PC-9 (cell line): ENCODE data around the gene ADISSP.

Source experiments
- CTCF ChIP-seq: fragments of 200-600 bp; sonication (generic); conservative IDR thresholded peaks from 2 replicates; pipeline ENCODE4 v1.6.1; 2017; ENCODE audit warnings: mixed run types, antibody characterized with exemption, mild to moderate bottlenecking, moderate library complexity
- EZH2 ChIP-seq: fragments of 200-600 bp; sonication (generic); IDR thresholded peaks from 2 replicates; pipeline ENCODE4 v1.8.0; 2017; ENCODE audit warnings: antibody characterized with exemption, low read depth

GRCh38 chr20:3757268-3757667, 10.3 kb downstream of the ADISSP start:
- TF ChIP-seq CTCF (no peak), EZH2 (no peak)
